Muscle of back (tissue), 10 donors: ENCODE data around the gene TEX35. TPM values are rescaled to one million over a fixed set of nuclear protein-coding genes. Genes with fewer than 3 reads are reported as not detected.

Experiments used
- polyA plus RNA-seq, 10 donors: library from polyadenylated mRNA; unstranded; fragments of 120-200 nt; gene quantifications; one replicate each; pipeline ENCODE4 v1.2.1, GENCODE V29; 2013; ENCODE audit not compliant: insufficient read length in 10 of 10

The TEX35 gene
- polyA plus RNA-seq, 10 donors: 0.15 to 0.34 (median 0.24) TPM; not detected in 6

Other genes starting within 250 kb of the TEX35 start
- under 1 TPM in 1 of 10 donors, not detected in 9; 0.15 TPM for gene CLEC20A, start 16.1 kb upstream of the TEX35 start, polyA plus RNA-seq
- gene RALGPS2, start 212.1 kb downstream of the TEX35 start, polyA plus RNA-seq: 10 to 100 TPM; 31.5 to 61.9 (median 39.4) TPM